Type B pancreatic cell (in vitro differentiated cells): ENCODE data around the gene IFNAR1. TPM values are rescaled to one million over a fixed set of nuclear protein-coding genes. Genes with fewer than 3 reads are reported as not detected.

Experiments used
- DNase-seq: peaks from one replicate; pipeline ENCODE4 v3.0.0; 2021; ENCODE audit warnings: mixed read lengths; ENCODE audit not compliant: unreplicated experiment; ENCODE audit errors: extremely low spot score
- H3K27ac Mint-ChIP-seq: 2 replicates; pipeline ENCODE4 v1.8.0; 2021; ENCODE audit warnings: mild to moderate bottlenecking, mixed read lengths
- H3K27me3 Mint-ChIP-seq: 2 replicates; pipeline ENCODE4 v1.8.0; 2021; ENCODE audit warnings: mixed read lengths
- H3K36me3 Mint-ChIP-seq: 2 replicates; pipeline ENCODE4 v1.8.0; 2021; ENCODE audit warnings: mixed read lengths
- H3K4me1 Mint-ChIP-seq: one replicate; pipeline ENCODE4 v1.8.0; 2021; ENCODE audit warnings: mixed read lengths; ENCODE audit not compliant: unreplicated experiment
- H3K4me3 Mint-ChIP-seq: 2 replicates; pipeline ENCODE4 v1.8.0; 2021; ENCODE audit warnings: mild to moderate bottlenecking, mixed read lengths
- H3K9me3 Mint-ChIP-seq: 2 replicates; pipeline ENCODE4 v1.8.0; 2021; ENCODE audit warnings: mixed read lengths
- CTCF ChIP-seq: fragments of 200-600 bp; sonication (generic); conservative IDR thresholded peaks from 2 replicates; pipeline ENCODE4 v1.5.0; 2021; ENCODE audit warnings: antibody characterized with exemption, mild to moderate bottlenecking
- total RNA-seq: library from RNA; stranded (reverse); gene quantifications from 2 replicates; pipeline ENCODE4 v1.2.1, GENCODE V29; 2021; ENCODE audit warnings: low replicate concordance

IFNAR1 gene
- total RNA-seq, 1 donor from 2014 or later, result 26.4 TPM

GRCh38 chr21:33286076-33286475 lies 38.7 kb upstream of the IFNAR1 start:
- no peak overlapping the region for H3K4me3 Mint-ChIP-seq
- peaks cover 15% of the 10 kb centered on the region for H3K36me3 Mint-ChIP-seq
- no peak for DNase-seq
- no peaks in the 10 kb centered on the region for H3K9me3 Mint-ChIP-seq
- peaks cover 10% of the 10 kb centered on the region for H3K4me1 Mint-ChIP-seq
- H3K27ac Mint-ChIP-seq, result no peak overlapping the region
- H3K27me3 Mint-ChIP-seq, result no peaks in the 10 kb centered on the region
- no peak for TF ChIP-seq CTCF

- H3K36me3 Mint-ChIP-seq, result peaks cover 16% of the 10 kb centered on the region
- DNase-seq, result no peak
- peak overlapping the region; percentile 72 for H3K27ac Mint-ChIP-seq
- peaks cover 10% of the 10 kb centered on the region for H3K4me1 Mint-ChIP-seq
- no peaks in the 10 kb centered on the region for H3K9me3 Mint-ChIP-seq
- no peak for TF ChIP-seq CTCF
- no peak overlapping the region for H3K4me3 Mint-ChIP-seq
- no peaks in the 10 kb centered on the region for H3K27me3 Mint-ChIP-seq
Measured at GRCh38 chr21:33286600-33287456, 37.9 kb upstream of the IFNAR1 start.

GRCh38 chr21:33289199-33289819 lies 35.5 kb upstream of the IFNAR1 start:
- no peak overlapping the region for H3K4me3 Mint-ChIP-seq
- peaks cover 12% of the 10 kb centered on the region for H3K4me1 Mint-ChIP-seq
- no peak for DNase-seq
- no peak overlapping the region for H3K27ac Mint-ChIP-seq
- no peak for TF ChIP-seq CTCF
- H3K9me3 Mint-ChIP-seq, result peaks cover 5% of the 10 kb centered on the region
- peaks cover 23% of the 10 kb centered on the region for H3K36me3 Mint-ChIP-seq
- H3K27me3 Mint-ChIP-seq, result no peaks in the 10 kb centered on the region

- H3K9me3 Mint-ChIP-seq, result peaks cover 5% of the 10 kb centered on the region
- no peak for DNase-seq
- no peaks in the 10 kb centered on the region for H3K27me3 Mint-ChIP-seq
- no peak for TF ChIP-seq CTCF
- no peak overlapping the region for H3K27ac Mint-ChIP-seq
- H3K4me3 Mint-ChIP-seq, result no peak overlapping the region
- H3K36me3 Mint-ChIP-seq, result peaks cover 20% of the 10 kb centered on the region
- H3K4me1 Mint-ChIP-seq, result peaks cover 12% of the 10 kb centered on the region
Measured at GRCh38 chr21:33290441-33290840, 34.3 kb upstream of the IFNAR1 start.

GRCh38 chr21:33291686-33292085 lies 33.1 kb upstream of the IFNAR1 start:
- peaks cover 10% of the 10 kb centered on the region for H3K4me1 Mint-ChIP-seq
- peaks cover 18% of the 10 kb centered on the region for H3K36me3 Mint-ChIP-seq
- no peak for DNase-seq
- H3K9me3 Mint-ChIP-seq, result peaks cover 5% of the 10 kb centered on the region
- TF ChIP-seq CTCF, result no peak
- no peak overlapping the region for H3K27ac Mint-ChIP-seq
- H3K4me3 Mint-ChIP-seq, result no peak overlapping the region
- no peaks in the 10 kb centered on the region for H3K27me3 Mint-ChIP-seq
